Measurements from ENCODE around the gene FOXP1.

The FOXP1 gene

GRCh38 chr3:71061581-71061980 is 521.9 kb downstream of the FOXP1 start:
- no peak overlapping the region for H3K27ac ChIP-seq (ENCODE audit: low read depth, low read length)
- no peaks in the 10 kb centered on the region for H3K9me3 ChIP-seq (ENCODE audit: control insufficient read depth in 1 of 2, low read length in 2 of 2)
- H3K4me1 ChIP-seq (ENCODE audit: control insufficient read depth in 1 of 2, insufficient read depth in 2 of 2, low read length in 2 of 2): peaks cover 30 to 50% of the 10 kb centered on the region in 2 donors
- no peak overlapping the region for H3K9ac ChIP-seq (ENCODE audit: low read depth in 1 of 2, low read length in 2 of 2)
- H3K27me3 ChIP-seq (ENCODE audit: control insufficient read depth in 1 of 2, insufficient read depth in 2 of 2, low read length in 2 of 2): no peaks in the 10 kb centered on the region
- H3K4me3 ChIP-seq (ENCODE audit: low read depth in 1 of 2, low read length in 2 of 2): peak overlapping the region in 1 of 2 donors; percentile 2
- no peaks in the 10 kb centered on the region for H3K36me3 ChIP-seq (ENCODE audit: control insufficient read depth in 1 of 2, insufficient read depth in 2 of 2, low read length in 2 of 2)

GRCh38 chr3:71061037-71061436 is 522.5 kb downstream of the FOXP1 start:
- H3K9me3 ChIP-seq (ENCODE audit: control insufficient read depth in 1 of 2, low read length in 2 of 2): no peaks in the 10 kb centered on the region
- peak overlapping the region in 1 of 2 donors; percentile 2 for H3K4me3 ChIP-seq (ENCODE audit: low read depth in 1 of 2, low read length in 2 of 2)
- H3K9ac ChIP-seq (ENCODE audit: low read depth in 1 of 2, low read length in 2 of 2): no peak overlapping the region
- H3K36me3 ChIP-seq (ENCODE audit: control insufficient read depth in 1 of 2, insufficient read depth in 2 of 2, low read length in 2 of 2): no peaks in the 10 kb centered on the region
- no peak overlapping the region for H3K27ac ChIP-seq (ENCODE audit: low read depth, low read length)
- H3K27me3 ChIP-seq (ENCODE audit: control insufficient read depth in 1 of 2, insufficient read depth in 2 of 2, low read length in 2 of 2): no peaks in the 10 kb centered on the region
- H3K4me1 ChIP-seq (ENCODE audit: control insufficient read depth in 1 of 2, insufficient read depth in 2 of 2, low read length in 2 of 2): peaks cover 29 to 50% of the 10 kb centered on the region in 2 donors

- H3K9me3 ChIP-seq (ENCODE audit: control insufficient read depth in 1 of 2, low read length in 2 of 2): no peaks in the 10 kb centered on the region
- H3K4me1 ChIP-seq (ENCODE audit: control insufficient read depth in 1 of 2, insufficient read depth in 2 of 2, low read length in 2 of 2): peaks cover 28 to 53% of the 10 kb centered on the region in 2 donors
- peaks cover 0 to 1% of the 10 kb centered on the region in 2 donors for H3K36me3 ChIP-seq (ENCODE audit: control insufficient read depth in 1 of 2, insufficient read depth in 2 of 2, low read length in 2 of 2)
- no peak overlapping the region for H3K4me3 ChIP-seq (ENCODE audit: low read depth in 1 of 2, low read length in 2 of 2)
- H3K27me3 ChIP-seq (ENCODE audit: control insufficient read depth in 1 of 2, insufficient read depth in 2 of 2, low read length in 2 of 2): no peaks in the 10 kb centered on the region
- H3K27ac ChIP-seq (ENCODE audit: low read depth, low read length): no peak overlapping the region
- no peak overlapping the region for H3K9ac ChIP-seq (ENCODE audit: low read depth in 1 of 2, low read length in 2 of 2)
These were observed 523.0 kb downstream of the FOXP1 start for GRCh38 chr3:71060536-71060935.

- H3K4me1 ChIP-seq (ENCODE audit: control insufficient read depth in 1 of 2, insufficient read depth in 2 of 2, low read length in 2 of 2): peaks cover 22 to 60% of the 10 kb centered on the region in 2 donors
These were observed 526.0 kb downstream of the FOXP1 start for GRCh38 chr3:71057526-71057894.

GRCh38 chr3:71056327-71056726 is 527.2 kb downstream of the FOXP1 start:
- H3K4me1 ChIP-seq (ENCODE audit: control insufficient read depth in 1 of 2, insufficient read depth in 2 of 2, low read length in 2 of 2): peaks cover 15 to 58% of the 10 kb centered on the region in 2 donors
- no peak overlapping the region for H3K9ac ChIP-seq (ENCODE audit: low read depth in 1 of 2, low read length in 2 of 2)
- H3K27me3 ChIP-seq (ENCODE audit: control insufficient read depth in 1 of 2, insufficient read depth in 2 of 2, low read length in 2 of 2): no peaks in the 10 kb centered on the region
- no peak overlapping the region for H3K27ac ChIP-seq (ENCODE audit: low read depth, low read length)
- H3K36me3 ChIP-seq (ENCODE audit: control insufficient read depth in 1 of 2, insufficient read depth in 2 of 2, low read length in 2 of 2): peaks cover 11 to 19% of the 10 kb centered on the region in 2 donors
- H3K9me3 ChIP-seq (ENCODE audit: control insufficient read depth in 1 of 2, low read length in 2 of 2): no peaks in the 10 kb centered on the region
- no peak overlapping the region for H3K4me3 ChIP-seq (ENCODE audit: low read depth in 1 of 2, low read length in 2 of 2)

More at GRCh38 chr3:71057526-71057894, 526.0 kb downstream of the FOXP1 start:
- Histone ChIP-seq H3K36me3 (ENCODE audit: control insufficient read depth in 1 of 2, insufficient read depth in 2 of 2, low read length in 2 of 2) (peaks cover 3 to 12% of the 10 kb centered on the region in 2 donors), H3K4me3 (ENCODE audit: low read depth in 1 of 2, low read length in 2 of 2) (peak overlapping the region; percentile 13 to 26), H3K27ac (ENCODE audit: low read depth, low read length) (no peak overlapping the region), H3K9me3 (ENCODE audit: control insufficient read depth in 1 of 2, low read length in 2 of 2) (no peaks in the 10 kb centered on the region), H3K9ac (ENCODE audit: low read depth in 1 of 2, low read length in 2 of 2) (peak overlapping the region in 1 of 2 donors; percentile 6), H3K27me3 (ENCODE audit: control insufficient read depth in 1 of 2, insufficient read depth in 2 of 2, low read length in 2 of 2) (no peaks in the 10 kb centered on the region)

GRCh38 chr3:71055257-71056001 is 528.1 kb downstream of the FOXP1 start:
- Histone ChIP-seq H3K9ac (ENCODE audit: low read depth in 1 of 2, low read length in 2 of 2) (no peak overlapping the region), H3K4me3 (ENCODE audit: low read depth in 1 of 2, low read length in 2 of 2) (no peak overlapping the region), H3K27me3 (ENCODE audit: control insufficient read depth in 1 of 2, insufficient read depth in 2 of 2, low read length in 2 of 2) (no peaks in the 10 kb centered on the region), H3K27ac (ENCODE audit: low read depth, low read length) (no peak overlapping the region), H3K9me3 (ENCODE audit: control insufficient read depth in 1 of 2, low read length in 2 of 2) (no peaks in the 10 kb centered on the region), H3K36me3 (ENCODE audit: control insufficient read depth in 1 of 2, insufficient read depth in 2 of 2, low read length in 2 of 2) (peaks cover 14 to 26% of the 10 kb centered on the region in 2 donors), H3K4me1 (ENCODE audit: control insufficient read depth in 1 of 2, insufficient read depth in 2 of 2, low read length in 2 of 2) (peaks cover 15 to 59% of the 10 kb centered on the region in 2 donors)

GRCh38 chr3:71054312-71054711 is 529.2 kb downstream of the FOXP1 start:
- H3K36me3 ChIP-seq (ENCODE audit: control insufficient read depth in 1 of 2, insufficient read depth in 2 of 2, low read length in 2 of 2): peaks cover 16 to 30% of the 10 kb centered on the region in 2 donors
- H3K9ac ChIP-seq (ENCODE audit: low read depth in 1 of 2, low read length in 2 of 2): no peak overlapping the region
- peaks cover 25 to 64% of the 10 kb centered on the region in 2 donors for H3K4me1 ChIP-seq (ENCODE audit: control insufficient read depth in 1 of 2, insufficient read depth in 2 of 2, low read length in 2 of 2)
- H3K9me3 ChIP-seq (ENCODE audit: control insufficient read depth in 1 of 2, low read length in 2 of 2): no peaks in the 10 kb centered on the region
- no peak overlapping the region for H3K4me3 ChIP-seq (ENCODE audit: low read depth in 1 of 2, low read length in 2 of 2)
- no peak overlapping the region for H3K27ac ChIP-seq (ENCODE audit: low read depth, low read length)
- H3K27me3 ChIP-seq (ENCODE audit: control insufficient read depth in 1 of 2, insufficient read depth in 2 of 2, low read length in 2 of 2): no peaks in the 10 kb centered on the region

- Histone ChIP-seq H3K27ac (ENCODE audit: low read depth, low read length) (no peak overlapping the region), H3K4me1 (ENCODE audit: control insufficient read depth in 1 of 2, insufficient read depth in 2 of 2, low read length in 2 of 2) (peaks cover 29 to 72% of the 10 kb centered on the region in 2 donors), H3K9me3 (ENCODE audit: control insufficient read depth in 1 of 2, low read length in 2 of 2) (no peaks in the 10 kb centered on the region), H3K9ac (ENCODE audit: low read depth in 1 of 2, low read length in 2 of 2) (no peak overlapping the region), H3K4me3 (ENCODE audit: low read depth in 1 of 2, low read length in 2 of 2) (no peak overlapping the region), H3K36me3 (ENCODE audit: control insufficient read depth in 1 of 2, insufficient read depth in 2 of 2, low read length in 2 of 2) (peaks cover 16 to 33% of the 10 kb centered on the region in 2 donors), H3K27me3 (ENCODE audit: control insufficient read depth in 1 of 2, insufficient read depth in 2 of 2, low read length in 2 of 2) (no peaks in the 10 kb centered on the region)
These were observed 530.0 kb downstream of the FOXP1 start for GRCh38 chr3:71053495-71053894.

GRCh38 chr3:71052716-71053115 is 530.8 kb downstream of the FOXP1 start:
- Histone ChIP-seq H3K9me3 (ENCODE audit: control insufficient read depth in 1 of 2, low read length in 2 of 2) (no peaks in the 10 kb centered on the region), H3K4me3 (ENCODE audit: low read depth in 1 of 2, low read length in 2 of 2) (no peak overlapping the region), H3K9ac (ENCODE audit: low read depth in 1 of 2, low read length in 2 of 2) (no peak overlapping the region), H3K27ac (ENCODE audit: low read depth, low read length) (no peak overlapping the region), H3K36me3 (ENCODE audit: control insufficient read depth in 1 of 2, insufficient read depth in 2 of 2, low read length in 2 of 2) (peaks cover 16 to 33% of the 10 kb centered on the region in 2 donors), H3K4me1 (ENCODE audit: control insufficient read depth in 1 of 2, insufficient read depth in 2 of 2, low read length in 2 of 2) (peaks cover 29 to 75% of the 10 kb centered on the region in 2 donors), H3K27me3 (ENCODE audit: control insufficient read depth in 1 of 2, insufficient read depth in 2 of 2, low read length in 2 of 2) (no peaks in the 10 kb centered on the region)

- H3K9ac ChIP-seq (ENCODE audit: low read depth in 1 of 2, low read length in 2 of 2): no peak overlapping the region
- H3K27me3 ChIP-seq (ENCODE audit: control insufficient read depth in 1 of 2, insufficient read depth in 2 of 2, low read length in 2 of 2): no peaks in the 10 kb centered on the region
- peaks cover 16 to 36% of the 10 kb centered on the region in 2 donors for H3K36me3 ChIP-seq (ENCODE audit: control insufficient read depth in 1 of 2, insufficient read depth in 2 of 2, low read length in 2 of 2)
- no peak overlapping the region for H3K27ac ChIP-seq (ENCODE audit: low read depth, low read length)
- H3K9me3 ChIP-seq (ENCODE audit: control insufficient read depth in 1 of 2, low read length in 2 of 2): no peaks in the 10 kb centered on the region
- peaks cover 26 to 74% of the 10 kb centered on the region in 2 donors for H3K4me1 ChIP-seq (ENCODE audit: control insufficient read depth in 1 of 2, insufficient read depth in 2 of 2, low read length in 2 of 2)
- no peak overlapping the region for H3K4me3 ChIP-seq (ENCODE audit: low read depth in 1 of 2, low read length in 2 of 2)
These were observed 531.4 kb downstream of the FOXP1 start for GRCh38 chr3:71051893-71052687.

Data from duodenal mucosa (tissue), 2 donors.